H1 (cell line): Measurements from ENCODE around the gene ELOVL1. TPM values are rescaled to one million over a fixed set of nuclear protein-coding genes. Genes with fewer than 3 reads are reported as not detected.

ENCODE experiments used
- CTCF ChIA-PET: fragments of 300-600 bp; sonication (Branson Sonifier 250); formaldehyde crosslinking; loops from one replicate; lab custom pipeline; 2021; ENCODE audit not compliant: partially characterized antibody; lab: Charles Lee
- POLR2A ChIA-PET: fragments of 300-600 bp; sonication (Branson Sonifier 250); formaldehyde crosslinking; loops from one replicate; lab custom pipeline; 2021; ENCODE audit warnings: inconsistent platforms; ENCODE audit not compliant: partially characterized antibody; lab: Charles Lee
- DNase-seq, 2 experiments: peaks; one replicate each; pipeline versions ENCODE4 v3.0.0 to v3.0.0-alpha.2; 2010 to 2022; ENCODE audit warnings: low spot score in 2 of 2, low read depth in 1 of 2, mixed read lengths in 1 of 2
- FAIRE-seq: peaks from 2 replicates; lab custom pipeline; 2011; peaks lifted over from hg19 to GRCh38; lab: Jason Lieb, UNC
- H2AFZ ChIP-seq: 2 replicates; pipeline ENCODE4 v1.8.1; 2012; ENCODE audit warnings: low read length, inconsistent platforms
- H2AK5ac ChIP-seq: 2 replicates; pipeline ENCODE4 v1.6.1; 2013; ENCODE audit warnings: low read depth, low read length
- H2BK120ac ChIP-seq: replicated peaks from 2 replicates; pipeline ENCODE3; 2013; ENCODE audit warnings: low read depth, low read length, inconsistent platforms
- H2BK12ac ChIP-seq: 2 replicates; pipeline ENCODE4 v1.6.1; 2013; ENCODE audit warnings: low read depth, low read length
- H2BK15ac ChIP-seq: 2 replicates; pipeline ENCODE4 v1.6.1; 2013; ENCODE audit warnings: low read length
- H2BK20ac ChIP-seq: 2 replicates; pipeline ENCODE4 v1.6.1; 2013; ENCODE audit warnings: low read length
- H2BK5ac ChIP-seq: 2 replicates; pipeline ENCODE4 v1.6.1; 2013; ENCODE audit warnings: low read depth, low read length
- H3K14ac ChIP-seq: 2 replicates; pipeline ENCODE4 v1.6.1; 2013; ENCODE audit warnings: inconsistent platforms; ENCODE audit not compliant: insufficient read length
- H3K18ac ChIP-seq: 2 replicates; pipeline ENCODE4 v1.6.1; 2013; ENCODE audit warnings: low read length; ENCODE audit errors: extremely low read depth
- H3K23ac ChIP-seq: 2 replicates; pipeline ENCODE4 v1.6.1; 2013; ENCODE audit warnings: inconsistent platforms; ENCODE audit not compliant: insufficient read length
- H3K23me2 ChIP-seq: 2 replicates; pipeline ENCODE4 v1.6.1; 2013; ENCODE audit warnings: low read depth, low read length
- H3K27ac ChIP-seq: 2 replicates; pipeline ENCODE4 v1.6.1; 2011; ENCODE audit warnings: low read depth, low read length, inconsistent platforms
- H3K27me3 ChIP-seq, 4 experiments: replicated peaks in 1 of 4; 1 replicate in 1 of 4; 2 replicates in 3 of 4; pipeline versions ENCODE4 v1.6.1 to v1.8.1; 2011 to 2013; ENCODE audit warnings: low read length in 3 of 4, mild to moderate bottlenecking in 3 of 4, inconsistent platforms in 2 of 4, mixed read lengths in 2 of 4, moderate library complexity in 1 of 4; ENCODE audit not compliant: control insufficient read depth in 3 of 4, insufficient read depth in 3 of 4; ENCODE audit errors: extremely low read depth in 1 of 4
- H3K36me3 ChIP-seq, 4 experiments: 2 replicates each; pipeline versions ENCODE4 v1.6.1 to v1.8.1; 2011 to 2013; ENCODE audit warnings: mild to moderate bottlenecking in 4 of 4, low read length in 3 of 4, moderate library complexity in 2 of 4, control low read depth in 1 of 4, inconsistent platforms in 1 of 4; ENCODE audit not compliant: insufficient read depth in 4 of 4, control insufficient read depth in 2 of 4
- H3K4ac ChIP-seq: replicated peaks from 2 replicates; pipeline ENCODE3; 2013; ENCODE audit warnings: low read length, low read depth, mixed read lengths, inconsistent platforms; ENCODE audit not compliant: insufficient read length
- H3K4me1 ChIP-seq, 4 experiments: replicated peaks in 1 of 4; 1 replicate in 1 of 4; 2 replicates in 3 of 4; pipeline versions ENCODE4 v1.6.1 to v1.8.1; 2011 to 2013; ENCODE audit warnings: low read length in 3 of 4, inconsistent platforms in 2 of 4, mixed read lengths in 1 of 4; ENCODE audit not compliant: insufficient read depth in 4 of 4, control insufficient read depth in 3 of 4
- H3K4me2 ChIP-seq, 2 experiments: 2 replicates each; pipeline versions ENCODE4 v1.6.1 to v1.8.1; 2011 to 2013; ENCODE audit warnings: low read depth in 2 of 2, low read length in 2 of 2, control low read depth in 1 of 2, inconsistent platforms in 1 of 2, mild to moderate bottlenecking in 1 of 2; ENCODE audit not compliant: insufficient read depth in 1 of 2
- H3K4me3 ChIP-seq, 4 experiments: fragments of 200-600, 300-600 bp in 1 of 4; sonication (generic), shearing (Covaris generic), sonication (Bioruptor Twin) in 1 of 4; 2 replicates each; pipeline versions ENCODE4 v1.5.1 to v1.8.1; 2011 to 2016; ENCODE audit warnings: low read length in 4 of 4, low read depth in 3 of 4, control low read depth in 2 of 4, inconsistent platforms in 2 of 4, mild to moderate bottlenecking in 2 of 4, mixed read lengths in 1 of 4, moderate library complexity in 1 of 4; ENCODE audit not compliant: insufficient read depth in 2 of 4; ENCODE audit errors: extremely low read depth in 1 of 4
- H3K56ac ChIP-seq: replicated peaks from 2 replicates; pipeline ENCODE3; 2013; ENCODE audit warnings: low read depth, mild to moderate bottlenecking, mixed read lengths, low read length, inconsistent platforms; ENCODE audit not compliant: insufficient read length
- H3K79me1 ChIP-seq: 2 replicates; pipeline ENCODE4 v1.6.1; 2013; ENCODE audit warnings: low read depth, low read length, control low read depth
- H3K79me2 ChIP-seq, 2 experiments: 2 replicates each; pipeline versions ENCODE4 v1.6.1 to v1.8.1; 2012 to 2013; ENCODE audit warnings: low read length in 2 of 2, mild to moderate bottlenecking in 2 of 2, inconsistent platforms in 1 of 2; ENCODE audit not compliant: insufficient read depth in 2 of 2, control insufficient read depth in 1 of 2
- H3K9ac ChIP-seq, 4 experiments: replicated peaks in 1 of 4; 1 replicate in 1 of 4; 2 replicates in 3 of 4; pipeline versions ENCODE4 v1.6.1 to v1.8.1; 2011 to 2013; ENCODE audit warnings: low read depth in 3 of 4, low read length in 3 of 4, control low read depth in 2 of 4, mild to moderate bottlenecking in 2 of 4, moderate library complexity in 2 of 4, inconsistent platforms in 1 of 4; ENCODE audit errors: extremely low read depth in 1 of 4
- H3K9me3 ChIP-seq, 2 experiments: 2 replicates each; pipeline versions ENCODE4 v1.6.1 to v1.8.1; 2012 to 2013; ENCODE audit warnings: mild to moderate bottlenecking in 2 of 2, moderate library complexity in 2 of 2, control low read depth in 1 of 2, inconsistent platforms in 1 of 2, low read depth in 1 of 2, low read length in 1 of 2, mixed read lengths in 1 of 2; ENCODE audit not compliant: insufficient read depth in 2 of 2
- H4K20me1 ChIP-seq, 2 experiments: replicated peaks in 1 of 2; 2 replicates each; pipeline versions ENCODE3 to v1.8.1; 2011 to 2013; ENCODE audit warnings: inconsistent platforms in 2 of 2, low read length in 2 of 2, mild to moderate bottlenecking in 1 of 2; ENCODE audit not compliant: insufficient read depth in 2 of 2, control insufficient read depth in 1 of 2
- H4K5ac ChIP-seq: 2 replicates; pipeline ENCODE4 v1.6.1; 2013; ENCODE audit warnings: low read length, low read depth, mixed read lengths, inconsistent platforms; ENCODE audit not compliant: insufficient read length
- H4K8ac ChIP-seq: 2 replicates; pipeline ENCODE4 v1.8.0; 2013; ENCODE audit warnings: mild to moderate bottlenecking, moderate library complexity, low read length, inconsistent platforms; ENCODE audit not compliant: insufficient read depth; ENCODE audit errors: extremely low read depth
- H4K91ac ChIP-seq: replicated peaks from 2 replicates; pipeline ENCODE3; 2013; ENCODE audit warnings: low read length, mixed read lengths, inconsistent platforms; ENCODE audit not compliant: insufficient read length
- CEBPB ChIP-seq: IDR thresholded peaks from 2 replicates; pipeline ENCODE4 v1.6.1; 2012; ENCODE audit warnings: low read depth, low read length
- SP4 ChIP-seq: IDR thresholded peaks from 2 replicates; pipeline ENCODE4 v1.6.1; 2012; ENCODE audit warnings: low read length, inconsistent platforms
- WGBS, 2 experiments: shearing (Covaris generic) in 1 of 2; methylation state at CpG; one replicate each; pipeline versions ENCODE4 v1.1.6 to v1.1.7; 2013 to 2015; ENCODE audit warnings: low lambda C conversion rate in 2 of 2, mixed read lengths in 2 of 2, inconsistent platforms in 1 of 2, low coverage in 1 of 2, missing lambda C conversion rate in 1 of 2; ENCODE audit not compliant: insufficient replicate concordance in 2 of 2, insufficient coverage in 1 of 2, insufficient read length in 1 of 2; ENCODE audit errors: extremely low coverage in 1 of 2, missing lambda C conversion rate in 1 of 2; 5-methylcytosine and 5-hydroxymethylcytosine counted together
- polyA plus RNA-seq, 7 experiments: library from polyadenylated mRNA; depleted of rRNA in 3 of 7; stranded (reverse) in 5 of 7; unstranded in 2 of 7; fragments of >200 nt in 5 of 7; fragments of 200-250 nt in 2 of 7; gene quantifications; 1 replicate in 5 of 7; 2 replicates in 1 of 7; 4 replicates in 1 of 7; pipeline versions ENCODE4 v1.2.1 to v1.2.3, GENCODE V29; 2011 to 2013; ENCODE audit warnings: missing spikeins in 2 of 7, mixed read lengths in 2 of 7
- total RNA-seq: library from RNA; stranded (reverse); fragmentation: NEBNext Ultra II Directional; extraction: Animal tissue kit (Norgen Biotek cat#: 25700); gene quantifications from 2 replicates; pipeline ENCODE4 v1.2.1, GENCODE V29; 2021

ELOVL1 gene
- total and polyA plus RNA-seq, 2 of the 8 experiments (the other 6 are each of a cell fraction or from before 2014, with no cell fraction given): 28.5 to 68.1 TPM

DNA sequence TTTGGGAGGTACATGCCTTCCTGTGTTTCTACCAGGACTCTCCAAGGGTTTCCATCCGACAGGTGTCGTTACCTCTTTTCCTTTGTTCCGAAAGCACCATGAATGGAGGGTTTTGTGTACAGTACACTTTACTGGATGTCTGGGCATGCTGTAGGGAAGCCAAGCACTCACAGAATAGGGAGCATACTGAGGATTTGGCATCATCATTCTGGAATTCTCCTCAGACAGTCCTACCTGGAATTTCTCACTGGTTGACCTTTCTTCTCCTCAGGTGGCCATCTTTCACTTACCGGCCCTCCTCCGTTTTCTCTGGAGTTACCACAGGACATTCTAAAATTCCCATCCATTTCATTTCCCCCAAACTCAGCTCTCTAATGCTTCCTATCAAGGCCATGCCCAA is 36.1 kb downstream of the ELOVL1 start:
- Histone ChIP-seq H3K4ac (no peak overlapping the region), H3K4me2 (no peak overlapping the region), H3K79me1 (no peaks in the 10 kb centered on the region), H2AFZ (no peak overlapping the region), H3K4me3 (no peak overlapping the region), H4K91ac (no peak overlapping the region), H2BK12ac (no peak overlapping the region), H2BK120ac (no peak overlapping the region), H3K79me2 (no peaks in the 10 kb centered on the region), H4K5ac (no peak overlapping the region), H2BK15ac (no peak overlapping the region), H4K20me1 (no peaks in the 10 kb centered on the region), H3K18ac (no peak overlapping the region)
- 93% methylated on average over 5 of the region's 5 CpGs; no CpG with 5 or more reads in 1 of the 2 experiments for WGBS, 2 experiments
- ChIA-PET POLR2A (interaction anchor here (1.3 to 2.8 kb wide), 2 partner anchors 27 to 36 kb away, joined by 4 to 12 read pairs; partner anchors contain the start of genes CDC20 and ELOVL1), CTCF (interaction anchor here (1.1 to 1.2 kb wide), 2 partner anchors 54 to 105 kb away, joined by 3 read pairs; no protein-coding TSS in a partner anchor)
- DNase-seq: no peak
- no peak for TF ChIP-seq CEBPB
- no peak for TF ChIP-seq SP4
- TF ChIP-seq, all 59 proteins: peak for 0
- Histone ChIP-seq H3K27me3 (no peaks in the 10 kb centered on the region), H3K4me1 (peaks cover 0 to 8% (median 3%) of the 10 kb centered on the region in 4 experiments; a peak in 3 of 7 replicates), H3K27ac (no peak overlapping the region), H3K9ac (no peak overlapping the region), H3K9me3 (peaks cover 0 to 9% of the 10 kb centered on the region in 2 experiments; a peak in 2 of 4 replicates), H3K23me2 (no peaks in the 10 kb centered on the region), H2BK20ac (no peak overlapping the region), H4K8ac (no peak overlapping the region), H2AK5ac (no peak overlapping the region), H3K23ac (no peak overlapping the region), H3K14ac (no peak overlapping the region), H2BK5ac (no peak overlapping the region), H3K36me3 (no peaks in the 10 kb centered on the region), H3K56ac (no peak overlapping the region)
- FAIRE-seq: no peak
